Heart left ventricle (tissue), 16 donors: ENCODE data around the gene PAX5. TPM values are rescaled to one million over a fixed set of nuclear protein-coding genes. Genes with fewer than 3 reads are reported as not detected.

Source experiments
- ATAC-seq, 4 donors: fragments of 200-7000 bp; cut with Tn5 transposase; one replicate each; pipeline ENCODE4 v1.9.1; 2020 to 2022; ENCODE audit warnings: moderate library complexity in 4 of 4, mild to moderate bottlenecking in 3 of 4, moderate number of reproducible peaks in 1 of 4
- DNase-seq, 5 donors: peaks; one replicate each; pipeline ENCODE4 v3.0.0-alpha.2; 2020
- H3K27ac ChIP-seq, 12 donors: fragments of 200-600 bp; sonication (generic) in 4 of 12; one replicate each; pipeline versions ENCODE4 v1.5.0 to v1.8.0; 2016 to 2022; ENCODE audit warnings: mild to moderate bottlenecking in 2 of 12
- H3K27me3 ChIP-seq, 9 donors: fragments of 200-600 bp; sonication (generic) in 2 of 9; one replicate each; pipeline versions ENCODE4 v1.5.1 to v1.8.0; 2016 to 2022; ENCODE audit warnings: mild to moderate bottlenecking in 3 of 9
- H3K36me3 ChIP-seq, 9 donors: fragments of 200-600 bp; sonication (generic) in 2 of 9; one replicate each; pipeline versions ENCODE4 v1.5.0 to v1.8.0; 2018 to 2022; ENCODE audit warnings: mild to moderate bottlenecking in 2 of 9
- H3K4me1 ChIP-seq, 12 donors: fragments of 200-600 bp; sonication (generic) in 4 of 12; one replicate each; pipeline versions ENCODE4 v1.5.0 to v1.8.0; 2016 to 2022; ENCODE audit warnings: mild to moderate bottlenecking in 3 of 12
- H3K4me3 ChIP-seq, 12 donors: fragments of 200-600 bp; sonication (generic) in 4 of 12; one replicate each; pipeline versions ENCODE4 v1.5.0 to v1.8.0; 2017 to 2022; ENCODE audit warnings: mild to moderate bottlenecking in 9 of 12, moderate library complexity in 4 of 12
- H3K9me3 ChIP-seq, 12 donors: fragments of 200-600 bp; sonication (generic) in 4 of 12; one replicate each; pipeline versions ENCODE4 v1.5.0 to v1.8.0; 2016 to 2022; ENCODE audit warnings: mild to moderate bottlenecking in 1 of 12
- POLR2A ChIP-seq, 2 donors: fragments of 450-650 bp; IDR thresholded peaks; one replicate each; pipeline ENCODE4 v1.6.1; 2017; ENCODE audit warnings: antibody characterized with exemption in 2 of 2, mild to moderate bottlenecking in 2 of 2, moderate library complexity in 2 of 2
- WGBS, 4 donors: extraction: QIAGEN DNeasy Blood & Tissue Kit in 2 of 4; methylation state at CpG; one replicate each; pipeline versions ENCODE4 v1.1.5 to v1.1.7; 2013 to 2018; 5-methylcytosine and 5-hydroxymethylcytosine counted together
- intact Hi-C, 10 donors: fragments of 100-400 bp; cut with DNase I; formaldehyde crosslinking; loops; one replicate each; pipeline versions ENCODE4 v1.11.1 to v1.14.2; 2022
- polyA plus RNA-seq, 2 donors: library from polyadenylated mRNA; stranded (reverse); fragments of 200-250 nt; gene quantifications; one replicate each; pipeline ENCODE4 v1.2.3, GENCODE V29; 2013
- total RNA-seq, 9 donors: library from RNA; depleted of rRNA in 2 of 9; stranded (reverse); fragments of >200 nt in 2 of 9; fragmentation: NEBNext Ultra II Directional in 3 of 9; extraction: Animal tissue kit (Norgen Biotek cat#: 25700) in 3 of 9; gene quantifications; one replicate each; pipeline versions ENCODE4 v1.1.0 to v1.2.4, GENCODE V29; 2016 to 2023
- TF ChIP-seq, protein P1 (sequence below), 12 donors: fragments of 200-600 bp; sonication (generic) in 4 of 12; IDR thresholded peaks; one replicate each; pipeline versions ENCODE4 v1.5.0 to v1.8.0; 2018 to 2022; ENCODE audit warnings: antibody characterized with exemption in 12 of 12, mild to moderate bottlenecking in 5 of 12
- donor health status: ischemic (EF 13 %, LVEDD 7.1; RV severe dilation, severe dysfunction).
- donor health status: healthy with polysubstance abuse.
- donor health status: DM: no; HTN: yes; CAD: no.
- donor health status: DM: no; HTN: no; CAD: no.
- donor health status: ischemic (EF 25% LVEDD 6.9; RV normal size, moderate dysfunction).
- donor health status: ischemic (EF 25% LVEDD 5.7; RV mildly dilated, moderate dysfunction).
- donor health status: healthy.
- donor health status: DM: yes; HTN: yes; CAD: no.
- donor health status: ischemic (EF 35%, LVEDD 5.7; RV mildly dilated, moderate dysfunction).
- donor health status: nonischemic (EF 11% LVEDD 7.7; RV severe dilation, severe dysfunction).
- donor health status: DM: yes; HTN: yes; CAD: no.
- donor health status: PGD.
- donor health status: ischemic (EF 29% LVEDD 5.4; RV normal size, mild dysfunction).
- donor health status: nonischemic (EF 23%, LVEDD 6.1; RV moderate dilation, normal function).

PAX5 gene
- total and polyA plus RNA-seq, 11 donors = 0.01 to 0.37 (median 0.08) TPM; not detected in 7

DNA sequence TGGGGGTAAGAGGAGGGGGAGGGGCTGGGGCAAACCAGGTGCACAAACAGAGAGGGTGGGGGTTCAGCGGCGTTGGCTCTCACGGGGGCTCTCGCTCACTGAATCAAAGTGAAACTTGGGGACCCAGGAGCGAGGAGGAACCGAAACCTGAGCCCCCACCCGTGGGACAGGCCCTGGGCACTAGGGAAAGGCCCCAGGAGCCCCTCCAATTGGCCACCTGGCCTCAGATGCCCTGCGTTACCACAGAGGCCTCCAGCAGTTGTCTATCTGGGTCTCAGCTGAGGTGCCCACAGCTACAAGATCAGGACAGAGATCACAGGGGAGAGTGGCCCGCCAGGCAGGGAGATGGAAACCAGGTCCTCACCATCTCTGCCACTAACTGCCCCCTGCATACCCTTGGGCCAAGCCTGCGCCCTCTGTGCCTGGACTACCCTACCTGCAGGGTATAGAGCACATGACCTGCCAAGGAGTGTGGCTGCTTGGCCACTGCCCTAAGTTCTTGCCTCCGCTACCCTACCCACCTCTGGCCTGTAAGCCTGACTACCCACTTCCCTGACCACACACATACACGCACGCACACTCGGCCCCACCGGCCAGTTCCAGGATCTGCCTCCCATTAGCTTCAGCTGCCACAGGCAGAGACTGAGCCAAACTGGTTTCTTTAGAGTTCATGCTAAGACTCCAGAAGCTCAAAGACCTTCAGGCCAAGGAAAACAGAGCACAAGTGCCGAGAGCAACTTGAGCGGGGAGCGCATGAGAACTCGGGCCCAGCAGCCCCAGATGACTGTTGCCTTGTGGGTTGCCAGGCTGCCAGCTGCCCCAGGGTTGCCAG, 39.9 kb downstream of the PAX5 start:
- no peak for DNase-seq

DNA sequence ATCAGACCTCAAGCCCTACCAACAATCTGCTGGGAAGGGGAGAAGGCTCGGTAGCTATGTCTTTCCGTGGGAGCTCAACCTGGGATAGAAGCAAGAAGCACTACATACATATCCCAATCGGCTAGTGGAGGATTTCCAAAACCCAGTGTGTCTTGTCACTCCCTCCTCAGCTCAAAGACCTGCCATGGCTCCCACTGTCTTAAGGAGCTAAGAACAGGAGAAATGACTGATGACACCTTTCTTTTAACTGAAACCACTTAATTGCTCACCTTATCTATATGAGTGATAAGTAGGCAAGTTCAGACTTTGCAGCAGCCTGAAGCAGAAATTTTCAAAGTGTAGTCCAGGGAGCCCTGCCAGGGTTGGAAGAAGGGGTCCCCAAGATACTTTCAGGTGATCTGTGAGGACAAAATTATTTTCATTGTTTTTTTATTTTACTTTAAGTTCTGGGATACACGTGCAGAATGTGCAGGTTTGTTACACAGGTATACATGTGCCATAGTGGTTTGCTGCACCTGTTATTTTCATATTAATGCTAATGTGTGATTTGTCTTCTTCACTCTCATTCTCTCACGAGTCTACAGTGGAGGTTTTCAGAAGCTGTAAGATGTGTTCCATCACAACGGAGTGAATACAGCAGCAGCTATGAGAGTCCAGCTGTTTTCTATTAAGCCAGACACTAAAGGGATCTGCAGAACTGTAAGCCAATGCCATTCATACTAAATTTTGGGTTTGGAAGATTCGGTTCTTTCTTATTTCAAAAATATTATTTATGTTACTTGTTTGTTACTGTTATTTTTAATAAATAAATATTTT, 41.4 kb downstream of the PAX5 start:
- intact Hi-C loops = loop anchor here in 3 of 10 donors (5.0 to 10.0 kb wide), 2 partner anchors 50 to 272 kb away; no protein-coding TSS in a partner anchor
- peaks cover 0 to 4% (median 0%) of the 10 kb centered on the region in 12 donors for H3K4me1 ChIP-seq
- 45 to 59% (median 57%) methylated on average over 6 to 7 of the region's 7 CpGs for WGBS, 4 donors

More for the DNA sequence above, 39.9 kb downstream of the PAX5 start:
- H3K4me1 ChIP-seq = peaks cover 0 to 4% (median 0%) of the 10 kb centered on the region in 12 donors
- H3K27me3 ChIP-seq = peaks cover 2 to 72% (median 26%) of the 10 kb centered on the region in 9 donors
- no peak for ATAC-seq
- no peaks in the 10 kb centered on the region for H3K36me3 ChIP-seq
- intact Hi-C loops = loop anchor here in 3 of 10 donors (5.0 to 10.0 kb wide), 2 partner anchors 48 to 271 kb away; no protein-coding TSS in a partner anchor
- no peak overlapping the region for H3K4me3 ChIP-seq
- peaks cover 0 to 14% (median 9%) of the 10 kb centered on the region in 12 donors for H3K9me3 ChIP-seq
- WGBS, 4 donors = 75 to 87% (median 76%) methylated on average over 17 to 19 of the region's 19 CpGs
- no peak for TF ChIP-seq POLR2A (IDR thresholded peaks at IDR 0.05)
- TF ChIP-seq, protein P1, sequence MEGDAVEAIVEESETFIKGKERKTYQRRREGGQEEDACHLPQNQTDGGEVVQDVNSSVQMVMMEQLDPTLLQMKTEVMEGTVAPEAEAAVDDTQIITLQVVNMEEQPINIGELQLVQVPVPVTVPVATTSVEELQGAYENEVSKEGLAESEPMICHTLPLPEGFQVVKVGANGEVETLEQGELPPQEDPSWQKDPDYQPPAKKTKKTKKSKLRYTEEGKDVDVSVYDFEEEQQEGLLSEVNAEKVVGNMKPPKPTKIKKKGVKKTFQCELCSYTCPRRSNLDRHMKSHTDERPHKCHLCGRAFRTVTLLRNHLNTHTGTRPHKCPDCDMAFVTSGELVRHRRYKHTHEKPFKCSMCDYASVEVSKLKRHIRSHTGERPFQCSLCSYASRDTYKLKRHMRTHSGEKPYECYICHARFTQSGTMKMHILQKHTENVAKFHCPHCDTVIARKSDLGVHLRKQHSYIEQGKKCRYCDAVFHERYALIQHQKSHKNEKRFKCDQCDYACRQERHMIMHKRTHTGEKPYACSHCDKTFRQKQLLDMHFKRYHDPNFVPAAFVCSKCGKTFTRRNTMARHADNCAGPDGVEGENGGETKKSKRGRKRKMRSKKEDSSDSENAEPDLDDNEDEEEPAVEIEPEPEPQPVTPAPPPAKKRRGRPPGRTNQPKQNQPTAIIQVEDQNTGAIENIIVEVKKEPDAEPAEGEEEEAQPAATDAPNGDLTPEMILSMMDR (IDR thresholded peaks at IDR 0.05) = no peak
- H3K27ac ChIP-seq = no peak overlapping the region

DNA sequence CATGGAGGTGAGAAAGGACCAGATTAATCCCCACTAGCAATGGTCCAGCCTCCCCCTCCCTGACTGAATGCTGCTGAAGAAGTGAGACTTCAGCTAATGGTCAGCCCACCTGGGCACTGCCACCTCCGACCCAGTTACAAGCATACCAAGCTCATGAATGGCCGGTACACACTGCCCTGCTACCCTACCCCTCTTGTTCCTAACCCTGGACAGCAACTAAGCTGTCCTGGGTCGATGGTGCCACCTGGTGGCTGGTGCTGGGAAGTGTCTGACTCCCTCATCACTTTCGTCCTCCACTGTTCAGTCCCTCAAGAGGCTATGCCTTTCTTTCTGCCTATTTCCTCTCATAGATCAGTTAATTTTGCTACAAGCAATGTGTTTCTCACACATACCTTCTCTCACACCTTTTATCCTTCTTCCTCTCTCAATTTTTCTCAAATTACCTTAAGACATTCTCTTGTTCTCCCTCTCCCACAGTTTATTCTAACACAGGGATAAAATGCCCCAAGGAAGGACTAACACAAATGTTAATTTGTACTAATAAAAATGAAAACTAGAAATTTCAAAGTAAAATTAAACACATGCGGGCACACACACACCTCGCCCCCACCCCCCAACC, 42.4 kb downstream of the PAX5 start:
- H3K27me3 ChIP-seq = peaks cover 15 to 86% (median 45%) of the 10 kb centered on the region in 9 donors
- DNase-seq (no peak), ATAC-seq (no peak)
- no peak for TF ChIP-seq POLR2A (IDR thresholded peaks at IDR 0.05)
- TF ChIP-seq, protein P1 (IDR thresholded peaks at IDR 0.05) = peak in 6 of 12 donors; percentile 16 to 31 (median 23)
- WGBS, 4 donors = 8 to 13% (median 11%) methylated on average over 6 of the region's 6 CpGs
- H3K9me3 ChIP-seq = peaks cover 0 to 14% (median 9%) of the 10 kb centered on the region in 12 donors
- peaks cover 0 to 5% (median under 1%) of the 10 kb centered on the region in 12 donors for H3K4me1 ChIP-seq
- H3K27ac ChIP-seq = no peak overlapping the region
- no peaks in the 10 kb centered on the region for H3K36me3 ChIP-seq
- intact Hi-C loops = loop anchor here in 3 of 10 donors (5.0 to 10.0 kb wide), 2 partner anchors 51 to 273 kb away; no protein-coding TSS in a partner anchor
- H3K4me3 ChIP-seq = no peak overlapping the region

More for the DNA sequence above, 41.4 kb downstream of the PAX5 start:
- peaks cover 5 to 77% (median 35%) of the 10 kb centered on the region in 9 donors for H3K27me3 ChIP-seq
- H3K9me3 ChIP-seq = peaks cover 0 to 14% (median 9%) of the 10 kb centered on the region in 12 donors
- H3K27ac ChIP-seq = no peak overlapping the region
- no peak for DNase-seq
- TF ChIP-seq, protein P1 (IDR thresholded peaks at IDR 0.05) = no peak
- TF ChIP-seq POLR2A (IDR thresholded peaks at IDR 0.05) = no peak
- ATAC-seq = no peak
- H3K4me3 ChIP-seq = no peak overlapping the region
- H3K36me3 ChIP-seq = no peaks in the 10 kb centered on the region
